Gastroesophageal sphincter (tissue), 3 donors: ENCODE results near the gene RNPS1.
"Not testable (repeated sequence)": the region's sequence is repeated elsewhere in the genome, so short reads cannot be mapped to it uniquely, and the experiment has no call there.

Source experiments
- EP300 ChIP-seq: sonication (generic); formaldehyde crosslinking; IDR thresholded peaks from one replicate; pipeline ENCODE4 v1.6.1; 2017; ENCODE audit warnings: antibody characterized with exemption, mild to moderate bottlenecking
- POLR2A ChIP-seq, 2 donors: fragments of 450-650 bp; IDR thresholded peaks; one replicate each; pipeline ENCODE4 v1.6.1; 2017; ENCODE audit warnings: antibody characterized with exemption in 2 of 2, mild to moderate bottlenecking in 2 of 2, moderate library complexity in 1 of 2
- POLR2AphosphoS5 ChIP-seq: sonication (generic); formaldehyde crosslinking; IDR thresholded peaks from one replicate; pipeline ENCODE4 v1.6.1; 2017; ENCODE audit warnings: antibody characterized with exemption
- TF ChIP-seq, protein P1 (sequence below), 4 experiments: fragments of 200-600 bp in 2 of 4; fragments of 450-650 bp in 2 of 4; sonication (generic) in 1 of 4; IDR thresholded peaks; one replicate each; pipeline ENCODE4 v1.5.1; 2017 to 2019; ENCODE audit warnings: antibody characterized with exemption in 4 of 4, mild to moderate bottlenecking in 2 of 4, moderate library complexity in 2 of 4

DNA sequence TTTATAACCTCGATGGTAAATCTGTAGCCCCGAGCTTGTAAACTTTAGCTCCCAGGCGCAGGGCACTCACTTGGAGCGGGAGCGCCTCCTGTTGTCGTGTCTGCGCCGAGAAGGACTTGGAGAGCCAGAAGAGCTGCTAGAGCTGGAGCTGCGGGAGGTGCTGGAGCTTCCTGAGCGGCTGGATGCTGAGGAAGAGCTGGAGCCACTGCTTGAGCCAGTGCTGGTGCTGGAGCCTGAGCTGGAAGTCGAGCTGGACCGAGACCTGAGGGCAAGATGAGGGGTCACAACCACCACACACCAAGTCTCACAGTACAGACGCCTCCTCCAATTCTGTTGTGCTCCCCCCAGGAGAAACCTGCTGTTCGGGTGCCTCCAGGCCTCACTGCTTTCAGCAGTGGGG lies 4.9 kb downstream of the RNPS1 start:
- TF ChIP-seq POLR2A (IDR thresholded peaks at IDR 0.05); EP300; POLR2AphosphoS5: not testable (repeated sequence)
- TF ChIP-seq, protein P1, sequence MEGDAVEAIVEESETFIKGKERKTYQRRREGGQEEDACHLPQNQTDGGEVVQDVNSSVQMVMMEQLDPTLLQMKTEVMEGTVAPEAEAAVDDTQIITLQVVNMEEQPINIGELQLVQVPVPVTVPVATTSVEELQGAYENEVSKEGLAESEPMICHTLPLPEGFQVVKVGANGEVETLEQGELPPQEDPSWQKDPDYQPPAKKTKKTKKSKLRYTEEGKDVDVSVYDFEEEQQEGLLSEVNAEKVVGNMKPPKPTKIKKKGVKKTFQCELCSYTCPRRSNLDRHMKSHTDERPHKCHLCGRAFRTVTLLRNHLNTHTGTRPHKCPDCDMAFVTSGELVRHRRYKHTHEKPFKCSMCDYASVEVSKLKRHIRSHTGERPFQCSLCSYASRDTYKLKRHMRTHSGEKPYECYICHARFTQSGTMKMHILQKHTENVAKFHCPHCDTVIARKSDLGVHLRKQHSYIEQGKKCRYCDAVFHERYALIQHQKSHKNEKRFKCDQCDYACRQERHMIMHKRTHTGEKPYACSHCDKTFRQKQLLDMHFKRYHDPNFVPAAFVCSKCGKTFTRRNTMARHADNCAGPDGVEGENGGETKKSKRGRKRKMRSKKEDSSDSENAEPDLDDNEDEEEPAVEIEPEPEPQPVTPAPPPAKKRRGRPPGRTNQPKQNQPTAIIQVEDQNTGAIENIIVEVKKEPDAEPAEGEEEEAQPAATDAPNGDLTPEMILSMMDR (IDR thresholded peaks at IDR 0.05), result not testable (repeated sequence)
